DND-41 (cell line): Measurements from ENCODE around the gene ASPG.

ENCODE experiments used
- EZH2 ChIP-seq: IDR thresholded peaks from 3 replicates; pipeline ENCODE4 v1.6.1; 2012; ENCODE audit warnings: borderline replicate concordance, low read depth, mild to moderate bottlenecking, moderate library complexity, low read length, inconsistent platforms; ENCODE audit not compliant: severe bottlenecking
- TF ChIP-seq, protein P1 (sequence below): IDR thresholded peaks from 2 replicates; pipeline ENCODE4 v1.5.1; 2012; ENCODE audit warnings: borderline replicate concordance, low read length, moderate library complexity, mild to moderate bottlenecking; ENCODE audit not compliant: poor library complexity, severe bottlenecking; ENCODE audit errors: extremely low read depth

DNA sequence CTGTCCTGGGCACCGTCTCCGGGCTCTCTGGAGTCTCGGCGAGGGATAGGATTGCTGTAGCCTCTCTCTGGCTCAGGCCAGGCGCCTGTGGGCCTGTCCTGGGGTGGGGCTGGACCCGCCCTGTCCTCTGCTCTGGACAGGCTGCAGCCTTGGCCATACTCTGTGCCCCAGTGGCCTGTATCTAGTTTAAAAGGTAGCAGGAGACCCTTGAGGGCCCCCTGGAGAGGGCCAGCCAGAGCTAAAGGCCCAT lies 54.6 kb downstream of the ASPG start:
- TF ChIP-seq, protein P1, sequence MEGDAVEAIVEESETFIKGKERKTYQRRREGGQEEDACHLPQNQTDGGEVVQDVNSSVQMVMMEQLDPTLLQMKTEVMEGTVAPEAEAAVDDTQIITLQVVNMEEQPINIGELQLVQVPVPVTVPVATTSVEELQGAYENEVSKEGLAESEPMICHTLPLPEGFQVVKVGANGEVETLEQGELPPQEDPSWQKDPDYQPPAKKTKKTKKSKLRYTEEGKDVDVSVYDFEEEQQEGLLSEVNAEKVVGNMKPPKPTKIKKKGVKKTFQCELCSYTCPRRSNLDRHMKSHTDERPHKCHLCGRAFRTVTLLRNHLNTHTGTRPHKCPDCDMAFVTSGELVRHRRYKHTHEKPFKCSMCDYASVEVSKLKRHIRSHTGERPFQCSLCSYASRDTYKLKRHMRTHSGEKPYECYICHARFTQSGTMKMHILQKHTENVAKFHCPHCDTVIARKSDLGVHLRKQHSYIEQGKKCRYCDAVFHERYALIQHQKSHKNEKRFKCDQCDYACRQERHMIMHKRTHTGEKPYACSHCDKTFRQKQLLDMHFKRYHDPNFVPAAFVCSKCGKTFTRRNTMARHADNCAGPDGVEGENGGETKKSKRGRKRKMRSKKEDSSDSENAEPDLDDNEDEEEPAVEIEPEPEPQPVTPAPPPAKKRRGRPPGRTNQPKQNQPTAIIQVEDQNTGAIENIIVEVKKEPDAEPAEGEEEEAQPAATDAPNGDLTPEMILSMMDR: no peak
- TF ChIP-seq EZH2: no peak
